ENCODE results near the gene LRRC55.

The LRRC55 gene

DNA sequence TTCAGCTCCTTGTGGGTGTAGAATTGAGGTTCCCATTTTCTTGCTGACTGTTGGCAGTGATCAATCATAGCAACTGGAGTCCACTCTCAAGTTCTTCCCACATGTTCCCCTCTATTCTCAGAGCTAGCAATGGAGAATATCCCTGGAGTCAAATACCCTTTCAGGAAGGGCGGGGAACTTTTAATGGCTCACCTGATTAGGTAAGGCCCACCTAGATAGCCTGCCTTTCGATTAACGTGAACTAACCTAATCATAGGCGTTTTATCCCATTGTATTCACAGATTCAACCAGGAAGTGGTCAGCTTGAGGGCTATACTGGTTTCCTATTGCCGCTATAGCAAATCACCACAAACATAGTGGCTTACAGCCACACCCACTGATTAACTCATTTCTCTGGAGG lies 7.1 kb upstream of the LRRC55 start:
- H4K12ac ChIP-seq (ENCODE audit: low read depth, low read length): no peak overlapping the region
- no peak overlapping the region for H2BK5ac ChIP-seq (ENCODE audit: low read depth, low read length, poor library complexity)
- no peak overlapping the region for H2AFZ ChIP-seq (ENCODE audit: insufficient read depth, low read length, poor library complexity)
- no peaks in the 10 kb centered on the region for H3K79me2 ChIP-seq (ENCODE audit: control insufficient read depth, insufficient read depth, low read length, poor library complexity)
- no peak overlapping the region for H2AK5ac ChIP-seq (ENCODE audit: low read length)
- no peak overlapping the region for H3K18ac ChIP-seq (ENCODE audit: low read length)
- no peak overlapping the region for H3K9ac ChIP-seq (ENCODE audit: low read length)
- no peaks in the 10 kb centered on the region for H3K79me1 ChIP-seq (ENCODE audit: low read length)
- no peak overlapping the region for H4K91ac ChIP-seq (ENCODE audit: low read depth, low read length)
- H3K14ac ChIP-seq (ENCODE audit: low read length): no peak overlapping the region
- no peaks in the 10 kb centered on the region for H3K36me3 ChIP-seq (ENCODE audit: control insufficient read depth in 1 of 2, insufficient read depth in 2 of 2, low read length in 2 of 2)
- H3K4me1 ChIP-seq (ENCODE audit: control insufficient read depth in 1 of 2, insufficient read depth in 2 of 2, low read length in 2 of 2): no peaks in the 10 kb centered on the region
- H3K4me2 ChIP-seq (ENCODE audit: low read length): no peak overlapping the region
- H3K27me3 ChIP-seq (ENCODE audit: insufficient read depth, low read length): no peaks in the 10 kb centered on the region
- H3K4ac ChIP-seq (ENCODE audit: low read depth, low read length): no peak overlapping the region
- no peak overlapping the region for H3K27ac ChIP-seq (ENCODE audit: low read depth, low read length)
- no peak overlapping the region for H4K8ac ChIP-seq (ENCODE audit: low read depth, low read length)
- H3K4me3 ChIP-seq (ENCODE audit: low read depth, low read length): no peak overlapping the region
- no CpG with 5 or more reads among the region's 5 CpGs for WGBS (ENCODE audit: extremely low coverage, insufficient coverage, insufficient read length)
- no peak overlapping the region for H2BK120ac ChIP-seq (ENCODE audit: insufficient read depth, low read length, poor library complexity)
- peaks cover 5% of the 10 kb centered on the region for H3K9me3 ChIP-seq (ENCODE audit: insufficient read depth, low read depth, low read length)
- no peak overlapping the region for H2BK12ac ChIP-seq (ENCODE audit: low read length)
- DNase-seq: no peak
- no peak overlapping the region for H3K23ac ChIP-seq (ENCODE audit: low read length)

DNA sequence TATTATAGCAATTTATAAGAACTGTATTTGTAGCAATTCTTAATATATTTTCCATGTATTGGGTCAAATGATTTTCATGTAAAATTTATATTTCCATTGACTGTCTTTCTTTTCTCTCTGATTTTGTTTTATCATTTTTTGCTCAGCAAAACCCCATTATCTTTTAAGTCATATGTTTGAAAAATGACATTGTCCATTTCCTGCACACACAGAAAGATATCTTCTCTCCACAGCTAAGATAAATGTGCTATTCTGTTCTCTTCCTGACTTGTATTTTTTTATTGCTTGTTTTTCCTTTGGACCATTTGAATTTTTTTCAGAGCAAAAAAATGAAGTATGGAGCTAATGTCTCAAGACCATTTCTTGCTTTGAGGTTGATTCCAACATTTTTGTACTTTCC lies 6.3 kb upstream of the LRRC55 start:
- Histone ChIP-seq H3K4me1 (ENCODE audit: control insufficient read depth in 1 of 2, insufficient read depth in 2 of 2, low read length in 2 of 2) (no peaks in the 10 kb centered on the region), H3K4ac (ENCODE audit: low read depth, low read length) (no peak overlapping the region), H3K9me3 (ENCODE audit: insufficient read depth, low read depth, low read length) (peaks cover 3% of the 10 kb centered on the region), H3K79me1 (ENCODE audit: low read length) (no peaks in the 10 kb centered on the region), H3K18ac (ENCODE audit: low read length) (no peak overlapping the region), H4K8ac (ENCODE audit: low read depth, low read length) (no peak overlapping the region), H3K27ac (ENCODE audit: low read depth, low read length) (no peak overlapping the region), H4K91ac (ENCODE audit: low read depth, low read length) (no peak overlapping the region), H2BK12ac (ENCODE audit: low read length) (no peak overlapping the region), H2AFZ (ENCODE audit: insufficient read depth, low read length, poor library complexity) (no peak overlapping the region), H3K36me3 (ENCODE audit: control insufficient read depth in 1 of 2, insufficient read depth in 2 of 2, low read length in 2 of 2) (no peaks in the 10 kb centered on the region), H3K14ac (ENCODE audit: low read length) (no peak overlapping the region), H2BK5ac (ENCODE audit: low read depth, low read length, poor library complexity) (no peak overlapping the region), H3K9ac (ENCODE audit: low read length) (no peak overlapping the region), H4K12ac (ENCODE audit: low read depth, low read length) (no peak overlapping the region), H3K4me2 (ENCODE audit: low read length) (no peak overlapping the region), H2BK120ac (ENCODE audit: insufficient read depth, low read length, poor library complexity) (no peak overlapping the region), H3K79me2 (ENCODE audit: control insufficient read depth, insufficient read depth, low read length, poor library complexity) (no peaks in the 10 kb centered on the region), H3K4me3 (ENCODE audit: low read depth, low read length) (no peak overlapping the region), H3K27me3 (ENCODE audit: insufficient read depth, low read length) (peaks cover 7% of the 10 kb centered on the region), H3K23ac (ENCODE audit: low read length) (no peak overlapping the region), H2AK5ac (ENCODE audit: low read length) (no peak overlapping the region)
- no peak for DNase-seq

GRCh38 chr11:57178334-57178733 lies 3.4 kb upstream of the LRRC55 start:
- WGBS (ENCODE audit: extremely low coverage, insufficient coverage, insufficient read length): no CpG with 5 or more reads among the region's 2 CpGs
- no peak overlapping the region for H2BK120ac ChIP-seq (ENCODE audit: insufficient read depth, low read length, poor library complexity)
- H3K9me3 ChIP-seq (ENCODE audit: insufficient read depth, low read depth, low read length): peaks cover 2% of the 10 kb centered on the region
- no peaks in the 10 kb centered on the region for H3K79me1 ChIP-seq (ENCODE audit: low read length)
- H4K91ac ChIP-seq (ENCODE audit: low read depth, low read length): no peak overlapping the region
- H3K27me3 ChIP-seq (ENCODE audit: insufficient read depth, low read length): peaks cover 14% of the 10 kb centered on the region
- H3K14ac ChIP-seq (ENCODE audit: low read length): no peak overlapping the region
- no peak overlapping the region for H3K9ac ChIP-seq (ENCODE audit: low read length)
- H2AFZ ChIP-seq (ENCODE audit: insufficient read depth, low read length, poor library complexity): no peak overlapping the region
- no peaks in the 10 kb centered on the region for H3K79me2 ChIP-seq (ENCODE audit: control insufficient read depth, insufficient read depth, low read length, poor library complexity)
- no peak overlapping the region for H3K23ac ChIP-seq (ENCODE audit: low read length)
- H3K27ac ChIP-seq (ENCODE audit: low read depth, low read length): no peak overlapping the region
- H3K18ac ChIP-seq (ENCODE audit: low read length): no peak overlapping the region
- no peak for DNase-seq
- no peak overlapping the region for H2BK5ac ChIP-seq (ENCODE audit: low read depth, low read length, poor library complexity)
- H2AK5ac ChIP-seq (ENCODE audit: low read length): no peak overlapping the region
- H4K8ac ChIP-seq (ENCODE audit: low read depth, low read length): no peak overlapping the region
- H3K4ac ChIP-seq (ENCODE audit: low read depth, low read length): no peak overlapping the region
- no peak overlapping the region for H4K12ac ChIP-seq (ENCODE audit: low read depth, low read length)
- no peak overlapping the region for H3K4me2 ChIP-seq (ENCODE audit: low read length)
- no peaks in the 10 kb centered on the region for H3K36me3 ChIP-seq (ENCODE audit: control insufficient read depth in 1 of 2, insufficient read depth in 2 of 2, low read length in 2 of 2)
- H3K4me3 ChIP-seq (ENCODE audit: low read depth, low read length): no peak overlapping the region
- H2BK12ac ChIP-seq (ENCODE audit: low read length): no peak overlapping the region
- no peaks in the 10 kb centered on the region for H3K4me1 ChIP-seq (ENCODE audit: control insufficient read depth in 1 of 2, insufficient read depth in 2 of 2, low read length in 2 of 2)

DNA sequence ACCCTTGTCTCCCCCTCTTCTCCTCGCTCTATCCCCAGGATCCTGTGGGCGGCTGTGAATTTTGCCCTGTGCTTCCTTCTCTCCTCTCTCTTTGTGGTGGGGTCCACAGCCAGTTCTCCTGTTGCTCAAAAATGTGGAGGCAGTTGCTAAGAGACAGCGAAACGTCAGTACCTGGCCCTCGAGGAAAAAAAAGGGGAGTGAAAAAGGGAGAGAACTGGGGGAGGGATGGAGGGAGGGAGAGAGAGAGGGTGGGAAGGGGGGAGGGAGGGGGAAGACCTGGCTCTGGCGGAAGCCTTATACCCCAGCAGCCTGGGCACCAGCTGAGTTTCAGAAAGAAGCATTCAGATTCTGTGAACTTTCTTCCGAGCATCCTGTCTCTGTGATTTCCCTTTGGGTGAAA lies 2.1 kb upstream of the LRRC55 start:
- H3K23ac ChIP-seq (ENCODE audit: low read length): no peak overlapping the region
- H4K91ac ChIP-seq (ENCODE audit: low read depth, low read length): no peak overlapping the region
- H4K12ac ChIP-seq (ENCODE audit: low read depth, low read length): no peak overlapping the region
- H3K9ac ChIP-seq (ENCODE audit: low read length): no peak overlapping the region
- H3K14ac ChIP-seq (ENCODE audit: low read length): no peak overlapping the region
- H3K36me3 ChIP-seq (ENCODE audit: control insufficient read depth in 1 of 2, insufficient read depth in 2 of 2, low read length in 2 of 2): no peaks in the 10 kb centered on the region
- H3K27me3 ChIP-seq (ENCODE audit: insufficient read depth, low read length): peaks cover 14% of the 10 kb centered on the region
- H3K79me2 ChIP-seq (ENCODE audit: control insufficient read depth, insufficient read depth, low read length, poor library complexity): no peaks in the 10 kb centered on the region
- no peak overlapping the region for H3K27ac ChIP-seq (ENCODE audit: low read depth, low read length)
- no peak overlapping the region for H2BK5ac ChIP-seq (ENCODE audit: low read depth, low read length, poor library complexity)
- H2AFZ ChIP-seq (ENCODE audit: insufficient read depth, low read length, poor library complexity): no peak overlapping the region
- H2BK120ac ChIP-seq (ENCODE audit: insufficient read depth, low read length, poor library complexity): no peak overlapping the region
- no peaks in the 10 kb centered on the region for H3K79me1 ChIP-seq (ENCODE audit: low read length)
- no CpG with 5 or more reads among the region's 7 CpGs for WGBS (ENCODE audit: extremely low coverage, insufficient coverage, insufficient read length)
- H3K18ac ChIP-seq (ENCODE audit: low read length): no peak overlapping the region
- no peaks in the 10 kb centered on the region for H3K4me1 ChIP-seq (ENCODE audit: control insufficient read depth in 1 of 2, insufficient read depth in 2 of 2, low read length in 2 of 2)
- H2BK12ac ChIP-seq (ENCODE audit: low read length): no peak overlapping the region
- H3K4me3 ChIP-seq (ENCODE audit: low read depth, low read length): no peak overlapping the region
- DNase-seq: no peak
- H3K4me2 ChIP-seq (ENCODE audit: low read length): no peak overlapping the region
- peaks cover 4% of the 10 kb centered on the region for H3K9me3 ChIP-seq (ENCODE audit: insufficient read depth, low read depth, low read length)
- H2AK5ac ChIP-seq (ENCODE audit: low read length): no peak overlapping the region
- no peak overlapping the region for H4K8ac ChIP-seq (ENCODE audit: low read depth, low read length)
- no peak overlapping the region for H3K4ac ChIP-seq (ENCODE audit: low read depth, low read length)
